ENCODE measurements around the gene NRN1.

The NRN1 gene

DNA sequence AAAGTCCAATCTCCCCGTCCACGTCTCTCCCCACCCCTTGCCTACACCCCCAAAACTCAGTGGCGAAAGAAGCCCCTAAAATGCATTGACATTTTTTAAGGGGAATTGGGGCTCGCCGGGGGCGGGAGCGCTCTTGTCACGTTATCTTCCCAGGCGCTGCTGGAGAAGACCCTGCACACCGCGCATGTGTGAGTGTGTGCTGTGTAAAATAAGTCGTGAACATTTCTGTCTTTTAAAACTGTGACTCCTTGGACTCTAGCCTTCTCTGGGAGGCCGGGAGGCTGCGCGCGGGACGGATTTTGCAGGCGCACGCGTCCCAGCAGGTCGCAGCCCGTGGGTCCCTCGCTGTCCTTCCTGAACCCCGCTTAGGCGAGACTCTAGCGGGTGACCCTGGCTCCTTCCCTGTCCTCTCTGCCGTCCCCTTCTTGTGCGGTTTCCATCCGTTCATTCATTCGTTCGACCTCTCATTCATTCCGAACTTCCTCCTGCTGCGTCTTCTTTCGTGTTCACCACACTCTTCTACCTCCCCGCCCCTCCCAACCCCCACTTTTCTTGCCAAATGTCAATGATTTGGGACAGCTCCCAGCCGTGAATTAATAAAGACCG, 2.2 kb downstream of the NRN1 start (continued):
- TF ChIP-seq ZBTB17 (tag by site-specific recombination; IDR thresholded peaks at IDR 0.05) (peak; percentile 21; the same call in 1 of the 2 replicates), ZNF768 (tag by site-specific recombination; IDR thresholded peaks at IDR 0.05) (peak; percentile 69), TCF7L2 (IDR thresholded peaks at IDR 0.05; ENCODE audit: borderline replicate concordance, low read depth, low read length) (no peak), ZNF214 (tag by site-specific recombination; IDR thresholded peaks at IDR 0.05; ENCODE audit: borderline replicate concordance) (no peak), WT1 (tag by site-specific recombination; IDR thresholded peaks at IDR 0.05) (0 out of 2 replicates have a peak, but pooled peaks have one; percentile 13), SP7 (tag by site-specific recombination; IDR thresholded peaks at IDR 0.05) (peak; percentile 19; the same call in 1 of the 2 replicates), ZNF600 (tag by site-specific recombination; IDR thresholded peaks at IDR 0.05) (peak; percentile 51), ZNF211 (tag by site-specific recombination; IDR thresholded peaks at IDR 0.05; ENCODE audit: low read depth) (no peak), YY2 (tag by site-specific recombination; IDR thresholded peaks at IDR 0.05) (no peak), ZNF121 (tag by site-specific recombination; IDR thresholded peaks at IDR 0.05) (0 out of 2 replicates have a peak, but pooled peaks have one; percentile 40), ZNF366 (tag by site-specific recombination; conservative IDR thresholded peaks at IDR 0.05) (0 out of 2 replicates have a peak, but pooled peaks have one; percentile 16), GLIS2 (tag by site-specific recombination; IDR thresholded peaks at IDR 0.05) (peak; percentile 32; the same call in 1 of the 2 replicates), ZNF248 (tag by site-specific recombination; IDR thresholded peaks at IDR 0.05) (no peak), ZNF341 (tag by site-specific recombination; IDR thresholded peaks at IDR 0.05; ENCODE audit: low read depth) (0 out of 2 replicates have a peak, but pooled peaks have one; percentile 18), ZXDB (tag by site-specific recombination; IDR thresholded peaks at IDR 0.05) (peak; percentile 26; the same call in 1 of the 2 replicates), KLF10 (tag by site-specific recombination; IDR thresholded peaks at IDR 0.05) (peak; percentile 94), ZFP69B (tag by site-specific recombination; IDR thresholded peaks at IDR 0.05) (0 out of 2 replicates have a peak, but pooled peaks have one; percentile 17), ZNF2 (tag by site-specific recombination; IDR thresholded peaks at IDR 0.05) (no peak), ZBTB8A (tag by site-specific recombination; IDR thresholded peaks at IDR 0.05) (0 out of 2 replicates have a peak, but pooled peaks have one; percentile 30), ZSCAN30 (tag by site-specific recombination; IDR thresholded peaks at IDR 0.05) (peak; percentile 54; the same call in 1 of the 2 replicates)
- TF ChIP-seq, protein P1, sequence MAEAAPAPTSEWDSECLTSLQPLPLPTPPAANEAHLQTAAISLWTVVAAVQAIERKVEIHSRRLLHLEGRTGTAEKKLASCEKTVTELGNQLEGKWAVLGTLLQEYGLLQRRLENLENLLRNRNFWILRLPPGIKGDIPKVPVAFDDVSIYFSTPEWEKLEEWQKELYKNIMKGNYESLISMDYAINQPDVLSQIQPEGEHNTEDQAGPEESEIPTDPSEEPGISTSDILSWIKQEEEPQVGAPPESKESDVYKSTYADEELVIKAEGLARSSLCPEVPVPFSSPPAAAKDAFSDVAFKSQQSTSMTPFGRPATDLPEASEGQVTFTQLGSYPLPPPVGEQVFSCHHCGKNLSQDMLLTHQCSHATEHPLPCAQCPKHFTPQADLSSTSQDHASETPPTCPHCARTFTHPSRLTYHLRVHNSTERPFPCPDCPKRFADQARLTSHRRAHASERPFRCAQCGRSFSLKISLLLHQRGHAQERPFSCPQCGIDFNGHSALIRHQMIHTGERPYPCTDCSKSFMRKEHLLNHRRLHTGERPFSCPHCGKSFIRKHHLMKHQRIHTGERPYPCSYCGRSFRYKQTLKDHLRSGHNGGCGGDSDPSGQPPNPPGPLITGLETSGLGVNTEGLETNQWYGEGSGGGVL (tag by site-specific recombination; IDR thresholded peaks at IDR 0.05) = peak; percentile 58
- TF ChIP-seq, protein P2, sequence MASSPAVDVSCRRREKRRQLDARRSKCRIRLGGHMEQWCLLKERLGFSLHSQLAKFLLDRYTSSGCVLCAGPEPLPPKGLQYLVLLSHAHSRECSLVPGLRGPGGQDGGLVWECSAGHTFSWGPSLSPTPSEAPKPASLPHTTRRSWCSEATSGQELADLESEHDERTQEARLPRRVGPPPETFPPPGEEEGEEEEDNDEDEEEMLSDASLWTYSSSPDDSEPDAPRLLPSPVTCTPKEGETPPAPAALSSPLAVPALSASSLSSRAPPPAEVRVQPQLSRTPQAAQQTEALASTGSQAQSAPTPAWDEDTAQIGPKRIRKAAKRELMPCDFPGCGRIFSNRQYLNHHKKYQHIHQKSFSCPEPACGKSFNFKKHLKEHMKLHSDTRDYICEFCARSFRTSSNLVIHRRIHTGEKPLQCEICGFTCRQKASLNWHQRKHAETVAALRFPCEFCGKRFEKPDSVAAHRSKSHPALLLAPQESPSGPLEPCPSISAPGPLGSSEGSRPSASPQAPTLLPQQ (tag by site-specific recombination; IDR thresholded peaks at IDR 0.05) = peak; percentile 37; the same call in 1 of the 2 replicates
- TF ChIP-seq, protein P3, sequence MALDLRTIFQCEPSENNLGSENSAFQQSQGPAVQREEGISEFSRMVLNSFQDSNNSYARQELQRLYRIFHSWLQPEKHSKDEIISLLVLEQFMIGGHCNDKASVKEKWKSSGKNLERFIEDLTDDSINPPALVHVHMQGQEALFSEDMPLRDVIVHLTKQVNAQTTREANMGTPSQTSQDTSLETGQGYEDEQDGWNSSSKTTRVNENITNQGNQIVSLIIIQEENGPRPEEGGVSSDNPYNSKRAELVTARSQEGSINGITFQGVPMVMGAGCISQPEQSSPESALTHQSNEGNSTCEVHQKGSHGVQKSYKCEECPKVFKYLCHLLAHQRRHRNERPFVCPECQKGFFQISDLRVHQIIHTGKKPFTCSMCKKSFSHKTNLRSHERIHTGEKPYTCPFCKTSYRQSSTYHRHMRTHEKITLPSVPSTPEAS (tag by site-specific recombination; IDR thresholded peaks at IDR 0.05) = no peak; the same call in 1 of the 2 replicates
- TF ChIP-seq, protein P4, sequence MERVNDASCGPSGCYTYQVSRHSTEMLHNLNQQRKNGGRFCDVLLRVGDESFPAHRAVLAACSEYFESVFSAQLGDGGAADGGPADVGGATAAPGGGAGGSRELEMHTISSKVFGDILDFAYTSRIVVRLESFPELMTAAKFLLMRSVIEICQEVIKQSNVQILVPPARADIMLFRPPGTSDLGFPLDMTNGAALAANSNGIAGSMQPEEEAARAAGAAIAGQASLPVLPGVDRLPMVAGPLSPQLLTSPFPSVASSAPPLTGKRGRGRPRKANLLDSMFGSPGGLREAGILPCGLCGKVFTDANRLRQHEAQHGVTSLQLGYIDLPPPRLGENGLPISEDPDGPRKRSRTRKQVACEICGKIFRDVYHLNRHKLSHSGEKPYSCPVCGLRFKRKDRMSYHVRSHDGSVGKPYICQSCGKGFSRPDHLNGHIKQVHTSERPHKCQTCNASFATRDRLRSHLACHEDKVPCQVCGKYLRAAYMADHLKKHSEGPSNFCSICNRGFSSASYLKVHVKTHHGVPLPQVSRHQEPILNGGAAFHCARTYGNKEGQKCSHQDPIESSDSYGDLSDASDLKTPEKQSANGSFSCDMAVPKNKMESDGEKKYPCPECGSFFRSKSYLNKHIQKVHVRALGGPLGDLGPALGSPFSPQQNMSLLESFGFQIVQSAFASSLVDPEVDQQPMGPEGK (tag by site-specific recombination; IDR thresholded peaks at IDR 0.05) = peak; percentile 51; the same call in 1 of the 2 replicates
- TF ChIP-seq, protein P5, sequence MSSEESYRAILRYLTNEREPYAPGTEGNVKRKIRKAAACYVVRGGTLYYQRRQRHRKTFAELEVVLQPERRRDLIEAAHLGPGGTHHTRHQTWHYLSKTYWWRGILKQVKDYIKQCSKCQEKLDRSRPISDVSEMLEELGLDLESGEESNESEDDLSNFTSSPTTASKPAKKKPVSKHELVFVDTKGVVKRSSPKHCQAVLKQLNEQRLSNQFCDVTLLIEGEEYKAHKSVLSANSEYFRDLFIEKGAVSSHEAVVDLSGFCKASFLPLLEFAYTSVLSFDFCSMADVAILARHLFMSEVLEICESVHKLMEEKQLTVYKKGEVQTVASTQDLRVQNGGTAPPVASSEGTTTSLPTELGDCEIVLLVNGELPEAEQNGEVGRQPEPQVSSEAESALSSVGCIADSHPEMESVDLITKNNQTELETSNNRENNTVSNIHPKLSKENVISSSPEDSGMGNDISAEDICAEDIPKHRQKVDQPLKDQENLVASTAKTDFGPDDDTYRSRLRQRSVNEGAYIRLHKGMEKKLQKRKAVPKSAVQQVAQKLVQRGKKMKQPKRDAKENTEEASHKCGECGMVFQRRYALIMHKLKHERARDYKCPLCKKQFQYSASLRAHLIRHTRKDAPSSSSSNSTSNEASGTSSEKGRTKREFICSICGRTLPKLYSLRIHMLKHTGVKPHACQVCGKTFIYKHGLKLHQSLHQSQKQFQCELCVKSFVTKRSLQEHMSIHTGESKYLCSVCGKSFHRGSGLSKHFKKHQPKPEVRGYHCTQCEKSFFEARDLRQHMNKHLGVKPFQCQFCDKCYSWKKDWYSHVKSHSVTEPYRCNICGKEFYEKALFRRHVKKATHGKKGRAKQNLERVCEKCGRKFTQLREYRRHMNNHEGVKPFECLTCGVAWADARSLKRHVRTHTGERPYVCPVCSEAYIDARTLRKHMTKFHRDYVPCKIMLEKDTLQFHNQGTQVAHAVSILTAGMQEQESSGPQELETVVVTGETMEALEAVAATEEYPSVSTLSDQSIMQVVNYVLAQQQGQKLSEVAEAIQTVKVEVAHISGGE (tag by site-specific recombination; conservative IDR thresholded peaks at IDR 0.05; ENCODE audit: low read depth) = peak; percentile 98
- TF ChIP-seq, protein P6, sequence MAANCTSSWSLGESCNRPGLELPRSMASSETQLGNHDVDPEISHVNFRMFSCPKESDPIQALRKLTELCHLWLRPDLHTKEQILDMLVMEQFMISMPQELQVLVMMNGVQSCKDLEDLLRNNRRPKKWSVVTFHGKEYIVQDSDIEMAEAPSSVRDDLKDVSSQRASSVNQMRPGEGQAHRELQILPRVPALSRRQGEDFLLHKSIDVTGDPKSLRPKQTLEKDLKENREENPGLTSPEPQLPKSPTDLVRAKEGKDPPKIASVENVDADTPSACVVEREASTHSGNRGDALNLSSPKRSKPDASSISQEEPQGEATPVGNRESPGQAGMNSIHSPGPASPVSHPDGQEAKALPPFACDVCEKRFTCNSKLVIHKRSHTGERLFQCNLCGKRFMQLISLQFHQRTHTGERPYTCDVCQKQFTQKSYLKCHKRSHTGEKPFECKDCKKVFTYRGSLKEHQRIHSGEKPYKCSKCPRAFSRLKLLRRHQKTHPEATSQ (tag by site-specific recombination; IDR thresholded peaks at IDR 0.05) = no peak
- TF ChIP-seq, protein P7, sequence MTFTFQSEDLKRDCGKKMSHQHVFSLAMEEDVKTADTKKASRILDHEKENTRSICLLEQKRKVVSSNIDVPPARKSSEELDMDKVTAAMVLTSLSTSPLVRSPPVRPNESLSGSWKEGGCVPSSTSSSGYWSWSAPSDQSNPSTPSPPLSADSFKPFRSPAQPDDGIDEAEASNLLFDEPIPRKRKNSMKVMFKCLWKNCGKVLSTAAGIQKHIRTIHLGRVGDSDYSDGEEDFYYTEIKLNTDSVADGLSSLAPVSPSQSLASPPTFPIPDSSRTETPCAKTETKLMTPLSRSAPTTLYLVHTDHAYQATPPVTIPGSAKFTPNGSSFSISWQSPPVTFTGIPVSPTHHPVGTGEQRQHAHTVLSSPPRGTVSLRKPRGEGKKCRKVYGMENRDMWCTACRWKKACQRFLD (tag by site-specific recombination; IDR thresholded peaks at IDR 0.05) = no peak
